GM12864 (cell line): ENCODE data around the gene RPL18A.

Experiments
- DNase-seq: peaks from one replicate; pipeline ENCODE4 v3.0.0-alpha.2; 2011; ENCODE audit warnings: low read depth
- H3K4me3 ChIP-seq: 2 replicates; pipeline ENCODE4 v1.5.1; 2011; ENCODE audit warnings: mild to moderate bottlenecking, low read depth, low read length, control low read depth
- TF ChIP-seq, protein P1 (sequence below): IDR thresholded peaks from 2 replicates; pipeline ENCODE4 v1.5.1; 2011; ENCODE audit warnings: low read depth, mild to moderate bottlenecking, moderate library complexity, low read length, control low read depth, inconsistent platforms; ENCODE audit errors: missing control alignments

RPL18A gene

DNA sequence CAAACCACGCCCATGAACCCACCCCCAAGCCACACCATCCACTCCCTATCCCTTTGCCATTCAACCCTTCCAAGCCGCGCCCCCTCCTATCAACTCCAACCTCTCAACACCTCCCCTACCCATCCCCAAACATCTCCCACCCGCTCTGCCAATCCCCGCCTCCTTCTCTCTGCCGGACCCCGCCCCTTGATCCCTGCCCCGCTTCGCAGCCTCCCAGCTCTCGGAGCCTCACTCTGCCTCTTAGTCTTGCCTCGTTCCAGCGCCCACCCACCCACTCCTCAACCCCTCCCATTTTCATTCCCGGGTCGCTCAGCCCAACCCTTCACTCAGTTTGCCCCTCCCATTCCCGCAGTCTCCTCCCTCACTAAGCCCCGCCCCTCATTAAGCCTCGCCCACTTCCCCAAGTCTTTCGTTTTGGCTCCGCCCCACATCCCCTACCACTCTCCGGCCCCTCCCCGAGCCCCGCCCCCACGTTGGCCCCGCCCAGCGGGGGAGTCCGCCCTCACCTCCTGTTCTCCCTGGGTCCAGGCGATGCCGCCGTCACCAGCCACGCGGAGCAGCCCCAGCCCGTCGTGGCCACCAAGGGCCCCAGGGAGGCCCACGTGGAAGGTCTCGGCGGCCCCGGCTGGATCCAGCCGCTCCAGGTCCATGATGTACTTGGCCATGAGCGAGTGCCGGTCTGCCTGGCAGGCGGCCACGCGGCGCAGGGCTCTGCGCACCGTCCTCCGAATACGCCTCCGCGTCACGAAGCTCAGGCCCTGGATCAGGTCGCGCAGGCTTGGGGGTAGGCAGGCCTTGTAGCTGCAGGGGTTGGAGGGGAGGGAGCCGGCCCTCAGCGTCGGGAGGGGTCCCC is 17.7 kb upstream of the RPL18A start:
- H3K4me3 ChIP-seq: no peak overlapping the region
- TF ChIP-seq, protein P1, sequence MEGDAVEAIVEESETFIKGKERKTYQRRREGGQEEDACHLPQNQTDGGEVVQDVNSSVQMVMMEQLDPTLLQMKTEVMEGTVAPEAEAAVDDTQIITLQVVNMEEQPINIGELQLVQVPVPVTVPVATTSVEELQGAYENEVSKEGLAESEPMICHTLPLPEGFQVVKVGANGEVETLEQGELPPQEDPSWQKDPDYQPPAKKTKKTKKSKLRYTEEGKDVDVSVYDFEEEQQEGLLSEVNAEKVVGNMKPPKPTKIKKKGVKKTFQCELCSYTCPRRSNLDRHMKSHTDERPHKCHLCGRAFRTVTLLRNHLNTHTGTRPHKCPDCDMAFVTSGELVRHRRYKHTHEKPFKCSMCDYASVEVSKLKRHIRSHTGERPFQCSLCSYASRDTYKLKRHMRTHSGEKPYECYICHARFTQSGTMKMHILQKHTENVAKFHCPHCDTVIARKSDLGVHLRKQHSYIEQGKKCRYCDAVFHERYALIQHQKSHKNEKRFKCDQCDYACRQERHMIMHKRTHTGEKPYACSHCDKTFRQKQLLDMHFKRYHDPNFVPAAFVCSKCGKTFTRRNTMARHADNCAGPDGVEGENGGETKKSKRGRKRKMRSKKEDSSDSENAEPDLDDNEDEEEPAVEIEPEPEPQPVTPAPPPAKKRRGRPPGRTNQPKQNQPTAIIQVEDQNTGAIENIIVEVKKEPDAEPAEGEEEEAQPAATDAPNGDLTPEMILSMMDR: no peak
- DNase-seq: no peak

DNA sequence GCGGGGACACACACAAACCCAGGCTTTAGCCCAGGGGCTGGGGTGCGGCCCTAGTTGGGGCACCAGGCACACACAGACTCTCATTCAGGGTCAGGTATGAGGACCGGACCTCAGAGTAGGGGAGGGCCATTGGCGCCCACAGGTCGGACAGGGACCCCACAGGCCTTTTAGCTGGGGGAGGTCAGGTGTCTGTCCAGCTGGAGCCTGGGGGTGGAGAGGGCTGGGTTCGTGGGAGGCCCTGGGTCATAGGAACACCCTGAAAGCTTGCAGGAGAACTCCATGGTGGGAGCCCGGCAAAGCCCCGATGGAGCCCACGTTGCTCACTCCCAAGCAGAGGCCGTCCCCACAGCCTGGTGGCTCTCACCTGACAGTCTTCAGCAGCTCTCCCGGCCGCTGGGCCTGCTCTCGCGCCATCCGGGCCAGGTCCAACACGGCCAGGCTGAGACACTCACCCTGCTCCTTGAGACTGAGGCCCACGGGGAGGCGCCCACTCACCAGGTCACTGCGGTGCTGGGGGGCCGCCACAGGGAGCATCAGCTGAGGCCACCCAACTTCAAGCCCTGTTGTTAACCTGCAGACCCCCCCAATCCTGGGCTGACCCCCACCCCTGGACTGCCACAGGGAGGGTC is 16.9 kb upstream of the RPL18A start:
- DNase-seq: no peak
- H3K4me3 ChIP-seq: no peak overlapping the region
- TF ChIP-seq, protein P1: no peak

DNA sequence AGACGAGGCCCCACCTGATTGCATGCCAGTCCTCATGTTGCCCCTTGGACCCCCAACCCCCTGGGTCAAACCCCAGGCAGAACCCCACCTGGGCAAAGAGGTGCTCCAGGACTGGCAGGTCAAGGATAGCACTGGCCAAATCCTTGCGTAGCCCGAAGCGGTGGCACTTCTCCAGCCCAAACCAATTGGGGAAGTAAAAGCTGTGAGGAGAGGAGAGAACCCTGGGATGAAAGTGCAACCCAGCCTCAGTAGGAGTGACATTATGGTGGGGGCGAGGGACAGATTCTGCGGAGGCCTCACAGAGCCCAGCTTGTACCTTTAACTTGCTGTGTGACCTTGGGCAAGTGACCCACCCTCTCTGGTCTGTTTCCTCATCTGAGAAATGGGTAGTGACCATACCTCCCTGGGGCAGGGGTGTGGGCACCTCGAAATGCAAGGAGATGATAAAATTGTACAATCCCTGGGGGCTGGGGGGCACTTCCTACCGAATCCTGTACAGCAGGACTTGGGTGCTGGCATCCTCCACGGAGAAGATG is 16.4 kb upstream of the RPL18A start:
- no peak overlapping the region for H3K4me3 ChIP-seq
- TF ChIP-seq, protein P1: no peak
- DNase-seq: no peak

DNA sequence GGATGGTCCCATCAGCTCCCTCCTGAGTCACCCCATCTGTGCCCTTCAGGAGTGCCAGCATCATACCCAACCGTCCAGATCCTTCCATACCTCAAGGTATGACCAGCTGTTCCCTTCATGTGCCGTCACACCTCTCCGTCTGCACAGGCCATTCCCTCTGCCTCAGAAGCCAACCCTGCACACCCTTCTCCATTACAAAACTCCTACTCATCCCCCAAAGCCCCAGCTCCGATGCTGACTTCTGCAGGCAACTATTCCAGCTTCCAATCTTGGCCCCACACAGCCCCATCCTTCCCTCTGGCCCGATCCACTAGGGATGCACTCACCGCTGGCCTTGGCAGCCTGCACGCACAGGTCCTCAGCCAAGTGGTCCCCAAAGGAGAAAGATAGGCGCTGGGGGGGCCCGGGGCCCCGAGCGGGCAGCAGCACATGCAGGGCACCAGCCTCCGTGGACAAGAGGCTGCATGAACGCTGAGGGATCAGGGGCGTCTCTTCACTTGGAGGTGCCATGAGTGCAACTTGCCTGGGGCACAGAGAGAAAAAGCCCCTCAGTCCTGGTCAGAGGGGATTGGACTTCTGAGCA is 15.7 kb upstream of the RPL18A start:
- no peak overlapping the region for H3K4me3 ChIP-seq
- TF ChIP-seq, protein P1: no peak
- DNase-seq: no peak

DNA sequence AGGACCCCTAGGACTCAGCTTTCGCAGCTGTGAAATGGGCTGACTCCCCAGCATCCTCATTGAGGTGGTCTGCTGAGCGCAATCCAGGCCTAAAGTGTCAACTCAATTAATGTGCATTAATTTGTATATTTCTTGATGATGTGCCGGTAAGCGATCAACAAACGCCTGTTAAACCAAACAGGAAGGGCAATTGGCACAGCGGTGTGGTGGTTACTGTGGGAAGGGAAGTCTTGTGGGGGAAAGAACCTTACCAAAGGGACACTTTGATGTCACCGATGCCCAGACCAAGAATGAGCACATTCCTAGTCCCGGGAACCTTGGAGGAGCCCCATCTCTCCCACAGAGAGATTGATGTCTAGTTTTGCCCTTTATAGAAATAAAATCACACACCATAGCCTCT is 13.6 kb upstream of the RPL18A start:
- TF ChIP-seq, protein P1: no peak

DNA sequence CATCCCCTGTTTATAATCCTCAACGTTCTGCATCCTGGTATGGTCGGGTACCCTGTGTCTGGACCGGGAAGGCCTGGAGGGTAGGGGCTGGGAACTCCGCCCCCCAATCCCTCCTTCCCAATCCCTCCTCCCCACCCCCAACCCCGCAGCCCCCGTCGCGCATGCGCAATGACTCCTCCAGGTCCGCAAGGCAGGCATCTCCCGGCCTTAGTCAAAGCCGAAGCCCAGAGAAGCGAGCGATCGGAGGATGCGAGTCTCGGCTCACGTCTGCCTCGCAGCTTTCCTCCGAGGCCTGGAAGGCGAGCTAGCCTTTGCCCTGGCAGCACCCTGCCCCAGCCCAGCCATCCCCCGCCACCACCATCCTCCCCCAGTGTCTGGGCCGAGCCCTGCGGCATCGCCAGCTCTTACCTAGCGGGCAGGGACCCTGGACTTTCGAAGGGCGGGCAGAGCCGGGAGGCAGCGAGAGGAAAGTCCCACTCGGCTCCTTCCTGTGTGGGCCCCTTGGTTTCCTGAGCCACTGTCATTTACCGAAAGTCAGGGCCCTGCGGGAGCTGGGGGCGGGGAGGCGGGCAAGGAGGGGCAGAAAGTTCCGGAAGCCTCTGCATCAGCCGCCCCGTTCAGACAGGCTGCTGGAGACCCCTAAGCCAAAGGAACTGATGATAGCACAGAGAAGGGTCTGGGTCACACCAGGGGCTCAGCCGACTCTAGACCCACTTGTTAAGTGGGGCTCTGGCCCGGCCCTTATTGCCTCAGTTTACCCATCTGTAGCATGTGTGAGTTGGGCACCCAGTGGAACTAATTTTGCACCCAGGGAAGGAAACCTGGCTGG is 12.0 kb upstream of the RPL18A start, which contains the start of gene JAK3:
JAK3 (minus strand) TSS at position 445 of the 829 bp plus-strand sequence. CDS start 3,565 bp downstream, outside the sequence.
- H3K4me3 ChIP-seq: peak within 1 kb of the TSS; percentile 73
- DNase-seq: peak; percentile 62
- TF ChIP-seq, protein P1: no peak

More for the DNA sequence above, 13.6 kb upstream of the RPL18A start:
- DNase-seq: no peak
- peak overlapping the region; percentile 73; the same call in 1 of the 2 replicates for H3K4me3 ChIP-seq
